Measurements from ENCODE around the gene PRELP. TPM values are rescaled to one million over a fixed set of nuclear protein-coding genes. Genes with fewer than 3 reads are reported as not detected.

The PRELP gene
- total RNA-seq, 1 experiment from 2014 or later: not detected

DNA sequence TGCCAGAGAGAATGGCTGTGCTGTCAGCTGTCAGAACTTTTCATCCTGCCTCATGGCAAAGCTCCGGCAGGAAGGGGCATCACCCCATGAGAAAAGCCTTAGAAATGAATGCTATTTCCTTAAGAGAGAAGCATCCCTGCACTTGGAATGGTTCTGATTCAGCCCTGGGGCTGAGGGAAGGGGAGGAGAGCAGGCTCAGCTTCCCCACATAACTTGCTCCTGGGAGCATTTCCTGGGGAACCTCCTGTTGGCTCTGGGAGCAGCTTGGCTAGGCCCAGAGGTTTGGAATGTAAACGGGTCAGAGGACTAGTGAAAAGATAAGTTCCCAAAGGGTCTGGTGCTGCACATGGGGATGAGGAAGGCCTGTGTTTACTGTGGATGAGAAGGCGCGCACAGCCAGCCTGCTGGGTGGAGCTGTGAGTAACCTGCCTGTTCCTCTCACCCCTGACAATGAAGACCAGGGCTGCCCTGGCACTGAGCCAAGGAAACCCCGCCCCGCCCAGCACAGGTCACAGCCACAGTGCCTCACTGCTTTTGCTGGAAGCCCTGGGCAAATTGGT is 5.0 kb downstream of the PRELP start:
- H3K27ac Mint-ChIP-seq (ENCODE audit: unreplicated experiment): no peak overlapping the region
- intact Hi-C loops (cut with micrococcal nuclease; ENCODE audit: unreplicated experiment): no loop called here
- no TSS peak for BruUV-seq (replicated peaks)
- no peak overlapping the region for H3K4me3 Mint-ChIP-seq (ENCODE audit: unreplicated experiment)
- H3K9me3 Mint-ChIP-seq (ENCODE audit: unreplicated experiment): no peaks in the 10 kb centered on the region
- no peak overlapping the region for H3K4me3 ChIP-seq (ENCODE audit: low read depth, low read length)
- no peaks in the 10 kb centered on the region for H3K36me3 ChIP-seq (ENCODE audit: control insufficient read depth, insufficient read depth, low read length)
- ChIA-PET CTCF (no interaction called here), POLR2A (no interaction called here)
- no peak for TF ChIP-seq CTCF (IDR thresholded peaks at IDR 0.05; ENCODE audit: insufficient read depth in 1 of 2, low read depth in 1 of 2, low read length in 1 of 2, severe bottlenecking in 1 of 2, unreplicated experiment in 1 of 2)
- H3K4me1 Mint-ChIP-seq (ENCODE audit: low read depth, unreplicated experiment): no peaks in the 10 kb centered on the region
- no peaks in the 10 kb centered on the region for H3K9me3 ChIP-seq
- no peaks in the 10 kb centered on the region for H3K36me3 Mint-ChIP-seq (ENCODE audit: insufficient read depth, unreplicated experiment)
- H3K4me1 ChIP-seq: no peaks in the 10 kb centered on the region
- DNase-seq: no peak
- H3K27me3 Mint-ChIP-seq (ENCODE audit: insufficient read depth, unreplicated experiment): peaks cover 6% of the 10 kb centered on the region
- H3K27me3 ChIP-seq (replicated peaks; ENCODE audit: control insufficient read depth, insufficient read depth, low read length): no peaks in the 10 kb centered on the region; the same call in 1 of the 2 replicates

GRCh38 chr1:203481196-203481595 is 5.6 kb downstream of the PRELP start:
- Mint-ChIP-seq H3K36me3 (ENCODE audit: insufficient read depth, unreplicated experiment) (no peaks in the 10 kb centered on the region), H3K4me1 (ENCODE audit: low read depth, unreplicated experiment) (no peaks in the 10 kb centered on the region), H3K9me3 (ENCODE audit: unreplicated experiment) (no peaks in the 10 kb centered on the region), H3K27ac (ENCODE audit: unreplicated experiment) (no peak overlapping the region), H3K27me3 (ENCODE audit: insufficient read depth, unreplicated experiment) (peaks cover 6% of the 10 kb centered on the region), H3K4me3 (ENCODE audit: unreplicated experiment) (no peak overlapping the region)
- Histone ChIP-seq H3K4me3 (ENCODE audit: low read depth, low read length) (no peak overlapping the region), H3K9me3 (no peaks in the 10 kb centered on the region), H3K4me1 (no peaks in the 10 kb centered on the region), H3K36me3 (ENCODE audit: control insufficient read depth, insufficient read depth, low read length) (no peaks in the 10 kb centered on the region), H3K27me3 (replicated peaks; ENCODE audit: control insufficient read depth, insufficient read depth, low read length) (no peaks in the 10 kb centered on the region; the same call in 1 of the 2 replicates)
- TF ChIP-seq CTCF (IDR thresholded peaks at IDR 0.05; ENCODE audit: insufficient read depth in 1 of 2, low read depth in 1 of 2, low read length in 1 of 2, severe bottlenecking in 1 of 2, unreplicated experiment in 1 of 2): no peak
- DNase-seq: no peak
- CTCF ChIA-PET: no interaction called here
- POLR2A ChIA-PET: no interaction called here
- intact Hi-C loops (cut with micrococcal nuclease; ENCODE audit: unreplicated experiment): no loop called here
- BruUV-seq (replicated peaks): no TSS peak

DNA sequence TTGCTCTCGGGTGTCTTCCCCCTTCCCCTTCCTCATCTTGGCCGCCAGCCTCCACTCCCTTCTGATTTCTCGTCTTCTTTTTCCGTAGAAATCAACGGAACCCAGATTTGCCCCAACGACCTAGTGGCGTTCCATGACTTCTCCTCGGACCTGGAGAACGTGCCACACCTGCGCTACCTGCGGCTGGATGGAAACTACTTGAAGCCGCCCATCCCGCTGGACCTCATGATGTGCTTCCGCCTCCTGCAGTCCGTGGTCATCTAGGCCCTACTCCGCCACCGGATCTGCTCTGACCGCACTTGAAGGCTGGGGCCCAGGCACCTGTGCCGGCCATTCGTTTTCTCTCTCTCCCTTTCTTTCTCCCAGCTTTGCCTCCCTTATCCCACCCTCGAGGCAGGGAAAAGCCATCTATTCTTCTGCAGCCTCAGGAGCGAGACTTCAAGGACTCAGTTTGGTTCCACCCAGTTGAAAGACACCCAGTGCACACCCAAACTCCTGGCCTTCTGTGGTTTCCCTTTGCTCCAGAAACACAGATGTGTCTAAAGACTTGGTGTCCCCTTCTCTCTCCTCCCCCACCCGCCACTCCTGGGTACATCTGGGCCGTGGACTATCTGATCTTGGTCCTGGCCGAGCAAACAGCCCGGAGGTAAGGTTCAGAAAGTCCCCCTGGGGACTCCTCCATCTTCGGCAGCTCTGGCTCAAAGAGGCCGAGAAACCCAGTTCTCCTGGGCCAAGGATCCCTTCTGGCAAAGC is 11.2 kb downstream of the PRELP start:
- no peaks in the 10 kb centered on the region for H3K27me3 ChIP-seq (replicated peaks; ENCODE audit: control insufficient read depth, insufficient read depth, low read length)
- H3K4me3 ChIP-seq (ENCODE audit: low read depth, low read length): no peak overlapping the region
- peak overlapping the region; percentile 58 for H3K4me3 Mint-ChIP-seq (ENCODE audit: unreplicated experiment)
- intact Hi-C loops (cut with micrococcal nuclease; ENCODE audit: unreplicated experiment): loop anchor here (1.0 to 5.0 kb wide), 2 partner anchors 146 to 214 kb away; no protein-coding TSS in a partner anchor
- H3K27me3 Mint-ChIP-seq (ENCODE audit: insufficient read depth, unreplicated experiment): peaks cover 9% of the 10 kb centered on the region
- no TSS peak for BruUV-seq (replicated peaks)
- DNase-seq: no peak
- H3K4me1 ChIP-seq: no peaks in the 10 kb centered on the region
- no peak overlapping the region for H3K27ac Mint-ChIP-seq (ENCODE audit: unreplicated experiment)
- no peak for TF ChIP-seq CTCF (IDR thresholded peaks at IDR 0.05; ENCODE audit: insufficient read depth in 1 of 2, low read depth in 1 of 2, low read length in 1 of 2, severe bottlenecking in 1 of 2, unreplicated experiment in 1 of 2)
- H3K36me3 ChIP-seq (ENCODE audit: control insufficient read depth, insufficient read depth, low read length): no peaks in the 10 kb centered on the region
- H3K9me3 Mint-ChIP-seq (ENCODE audit: unreplicated experiment): no peaks in the 10 kb centered on the region
- no peaks in the 10 kb centered on the region for H3K36me3 Mint-ChIP-seq (ENCODE audit: insufficient read depth, unreplicated experiment)
- no peaks in the 10 kb centered on the region for H3K4me1 Mint-ChIP-seq (ENCODE audit: low read depth, unreplicated experiment)
- no peaks in the 10 kb centered on the region for H3K9me3 ChIP-seq
- CTCF ChIA-PET: interaction anchor here (1.7 kb wide), 1 partner anchor 11 kb away, joined by 5 read pairs; the partner anchor contains the start of gene PRELP
- POLR2A ChIA-PET: interaction anchor here (0.6 kb wide), 1 partner anchor 123 kb away, joined by 4 read pairs; no protein-coding TSS in a partner anchor
